Transverse colon (tissue), 4 donors: ENCODE data around the gene OCRL. TPM values are rescaled to one million over a fixed set of nuclear protein-coding genes. Genes with fewer than 3 reads are reported as not detected.

Experiments used
- DNase-seq: peaks from one replicate; pipeline ENCODE4 v3.0.0-alpha.2; 2019
- H3K27ac ChIP-seq, 4 donors: fragments of 200-600 bp; sonication (generic); 2 replicates each; pipeline ENCODE4 v1.5.1; 2016 to 2018; ENCODE audit warnings: inconsistent platforms in 4 of 4
- H3K27me3 ChIP-seq: fragments of 200-600 bp; sonication (generic); 2 replicates; pipeline ENCODE4 v1.5.1; 2017; ENCODE audit warnings: inconsistent platforms
- H3K36me3 ChIP-seq, 4 donors: fragments of 200-600 bp; sonication (generic); 2 replicates each; pipeline ENCODE4 v1.5.1; 2017 to 2019; ENCODE audit warnings: inconsistent platforms in 4 of 4
- H3K4me1 ChIP-seq, 4 donors: fragments of 200-600 bp; sonication (generic); 2 replicates each; pipeline ENCODE4 v1.5.1; 2017 to 2020; ENCODE audit warnings: inconsistent platforms in 4 of 4
- H3K4me3 ChIP-seq, 4 donors: fragments of 200-600 bp; sonication (generic); 1 replicate in 1 of 4; 2 replicates in 3 of 4; pipeline versions ENCODE4 v1.5.1 to v1.6.1; 2017 to 2019; ENCODE audit warnings: inconsistent platforms in 4 of 4
- H3K9me3 ChIP-seq, 2 donors: fragments of 200-600 bp; sonication (generic); 2 replicates each; pipeline ENCODE4 v1.5.1; 2017 to 2019; ENCODE audit warnings: inconsistent platforms in 2 of 2
- CTCF ChIP-seq, 5 experiments: fragments of 200-600 bp in 3 of 5; fragments of 450-650 bp in 2 of 5; sonication (generic) in 3 of 5; IDR thresholded peaks; 1 replicate in 2 of 5; 2 replicates in 3 of 5; pipeline ENCODE4 v1.5.1; 2016 to 2017; ENCODE audit warnings: antibody characterized with exemption in 5 of 5, inconsistent platforms in 3 of 5, mild to moderate bottlenecking in 2 of 5, moderate library complexity in 1 of 5
- EP300 ChIP-seq: sonication (generic); formaldehyde crosslinking; IDR thresholded peaks from one replicate; pipeline ENCODE4 v1.6.1; 2017; ENCODE audit warnings: antibody characterized with exemption, low read depth
- POLR2A ChIP-seq: fragments of 450-650 bp; IDR thresholded peaks from one replicate; pipeline ENCODE4 v1.6.1; 2016; ENCODE audit warnings: antibody characterized with exemption, mild to moderate bottlenecking, moderate library complexity
- POLR2AphosphoS5 ChIP-seq, 3 donors: sonication (generic); formaldehyde crosslinking; IDR thresholded peaks; one replicate each; pipeline ENCODE4 v1.6.1; 2016; ENCODE audit warnings: antibody characterized with exemption in 3 of 3
- WGBS, 2 donors: methylation state at CpG; one replicate each; pipeline ENCODE4 v1.1.5; 2018; ENCODE audit warnings: low coverage in 1 of 2; 5-methylcytosine and 5-hydroxymethylcytosine counted together
- in situ Hi-C, 4 donors: fragments of 200-750 bp; cut with MboI; loops; one replicate each; pipeline versions ENCODE4 v1.15.0 to v1.15.1; 2017; ENCODE audit warnings: low sequenced_read_pairs in 3 of 4, low pct_ligation_motif_present in 1 of 4, low pct_unique_long_range_greater_than_20kb in 1 of 4
- intact Hi-C: fragments of 100-400 bp; cut with DNase I; formaldehyde crosslinking; loops from one replicate; pipeline ENCODE4 v1.15.1; 2023; ENCODE audit warnings: low total_unique reads
- total RNA-seq, 4 donors: library from RNA; depleted of rRNA; stranded (reverse); fragments of >200 nt; gene quantifications; one replicate each; pipeline ENCODE4 v1.1.0, GENCODE V29; 2016

Gene OCRL
- 10 to 100 TPM; 14.2 to 27.9 (median 20.0) TPM for total RNA-seq

DNA sequence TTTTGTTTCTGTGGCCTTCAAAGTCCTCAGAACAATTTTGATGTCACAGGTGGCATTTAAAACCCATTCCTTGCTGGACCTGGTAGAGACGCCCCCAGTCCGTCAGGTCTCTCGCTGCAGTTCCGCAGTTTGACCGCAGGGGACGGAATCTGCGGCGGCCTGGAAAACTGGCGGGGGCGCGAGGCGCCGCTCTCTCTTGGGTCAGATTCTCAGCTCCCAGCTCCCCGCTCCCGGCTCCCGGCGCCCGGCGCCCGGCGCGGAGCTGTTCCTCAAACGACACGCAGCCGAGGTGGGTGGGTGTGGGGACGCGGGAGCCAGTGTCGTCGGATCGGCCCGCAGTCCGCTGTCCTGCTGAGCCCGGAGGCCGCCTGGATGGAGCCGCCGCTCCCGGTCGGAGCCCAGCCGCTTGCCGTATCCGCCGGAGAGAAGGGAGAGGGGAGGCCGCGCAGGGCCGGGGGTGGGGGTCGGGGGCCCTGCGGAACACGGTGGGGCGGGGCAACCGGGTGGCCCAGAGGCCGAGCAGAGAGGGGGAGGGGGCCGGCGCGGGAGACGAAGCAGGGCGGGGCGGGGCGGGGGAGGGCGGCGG lies at the start of gene OCRL:
Gene OCRL, plus strand, starts transcription at position 192 of the 586 bp plus-strand sequence. Its CDS starts 181 bp downstream, at position 373.
- H3K4me3 ChIP-seq, result peak within 1 kb of the TSS; percentile 53 to 76 (median 66)
- no peaks in the 10 kb centered on the region for H3K27me3 ChIP-seq
- intact Hi-C loops, result no loop called here
- TF ChIP-seq CTCF (IDR thresholded peaks at IDR 0.05), result peak; percentile 59 to 80 (median 78)
- TF ChIP-seq POLR2A, result peak; percentile 45
- no peak for TF ChIP-seq EP300
- TF ChIP-seq POLR2AphosphoS5 (IDR thresholded peaks at IDR 0.05), result peak in 1 of 3 donors; percentile 11
- peak; percentile 71 for DNase-seq
- H3K27ac ChIP-seq, result peak within 1 kb of the TSS; percentile 79 to 92 (median 87)
- in situ Hi-C loops, result no loop called here
- peaks cover 0 to 7% (median 0%) of the 10 kb centered on the region in 4 donors for H3K4me1 ChIP-seq
- 41% methylated on average over 48 of the region's 60 CpGs; no CpG with 5 or more reads in 1 of the 2 donors for WGBS, 2 donors
- H3K36me3 ChIP-seq, result no peaks in the 10 kb centered on the region
- H3K9me3 ChIP-seq, result no peaks in the 10 kb centered on the region

GRCh38 chrX:129490330-129490729 lies 49.7 kb upstream of the OCRL start:
- no peak overlapping the region for H3K4me3 ChIP-seq
- no peak overlapping the region for H3K27ac ChIP-seq
- in situ Hi-C loops, result no loop called here
- no peaks in the 10 kb centered on the region for H3K4me1 ChIP-seq
- H3K27me3 ChIP-seq, result no peaks in the 10 kb centered on the region
- H3K9me3 ChIP-seq, result no peaks in the 10 kb centered on the region
- no peak for DNase-seq
- intact Hi-C loops, result no loop called here
- TF ChIP-seq POLR2AphosphoS5 (IDR thresholded peaks at IDR 0.05) (no peak), EP300 (no peak), POLR2A (no peak), CTCF (IDR thresholded peaks at IDR 0.05) (no peak)
- no peaks in the 10 kb centered on the region for H3K36me3 ChIP-seq
- 51 to 71% methylated on average over 1 to 2 of the region's 2 CpGs for WGBS, 2 donors

DNA sequence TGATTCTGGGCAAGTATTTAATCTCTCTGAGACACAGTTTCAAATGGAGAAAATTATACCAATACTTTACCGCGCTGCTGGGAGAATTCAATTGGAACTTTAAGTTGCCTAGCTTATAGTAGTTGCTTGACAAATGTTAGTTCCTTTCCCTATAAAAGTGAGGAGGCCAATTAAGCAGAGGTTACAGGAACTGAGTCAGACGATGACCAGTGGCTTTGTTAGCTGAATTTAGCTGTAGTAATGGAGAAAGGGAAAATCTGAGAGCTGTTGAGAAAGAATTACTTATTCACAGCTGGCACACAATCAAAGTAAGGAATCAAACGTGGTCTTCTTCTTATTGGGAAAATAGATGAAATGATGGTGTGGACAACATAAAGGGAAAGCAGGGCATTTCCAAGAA lies 46.4 kb upstream of the OCRL start:
- DNase-seq, result no peak
- TF ChIP-seq POLR2AphosphoS5 (IDR thresholded peaks at IDR 0.05) (no peak), CTCF (IDR thresholded peaks at IDR 0.05) (no peak), EP300 (no peak), POLR2A (no peak)
- Histone ChIP-seq H3K36me3 (no peaks in the 10 kb centered on the region), H3K4me3 (no peak overlapping the region), H3K4me1 (no peaks in the 10 kb centered on the region), H3K9me3 (no peaks in the 10 kb centered on the region), H3K27ac (no peak overlapping the region), H3K27me3 (no peaks in the 10 kb centered on the region)
- 53 to 58% methylated on average over 2 to 4 of the region's 4 CpGs for WGBS, 2 donors
- intact Hi-C loops (no loop called here), in situ Hi-C loops (no loop called here)

- intact Hi-C loops, result no loop called here
- in situ Hi-C loops, result no loop called here
- TF ChIP-seq POLR2AphosphoS5 (IDR thresholded peaks at IDR 0.05), result no peak
- no peak for TF ChIP-seq EP300
- TF ChIP-seq POLR2A, result no peak
- TF ChIP-seq CTCF (IDR thresholded peaks at IDR 0.05), result no peak
- 63% methylated on average over 2 of the region's 2 CpGs; no CpG with 5 or more reads in 1 of the 2 donors for WGBS, 2 donors
- no peak overlapping the region for H3K27ac ChIP-seq
- H3K4me3 ChIP-seq, result no peak overlapping the region
- DNase-seq, result no peak
- H3K4me1 ChIP-seq, result no peaks in the 10 kb centered on the region
- no peaks in the 10 kb centered on the region for H3K9me3 ChIP-seq
- H3K27me3 ChIP-seq, result no peaks in the 10 kb centered on the region
- H3K36me3 ChIP-seq, result no peaks in the 10 kb centered on the region
Observed at GRCh38 chrX:129494887-129495286, 45.2 kb upstream of the OCRL start.
